ENCODE results near the gene TWNK.

Gene TWNK

GRCh38 chr10:100978121-100978900 lies 9.0 kb upstream of the TWNK start:
- no peak overlapping the region for H2AFZ ChIP-seq (ENCODE audit: low read length)
- H3K4me2 ChIP-seq (ENCODE audit: low read length) = no peak overlapping the region
- H3K27ac ChIP-seq (ENCODE audit: low read depth, low read length, poor library complexity, severe bottlenecking) = no peak overlapping the region
- no peaks in the 10 kb centered on the region for H3K27me3 ChIP-seq (ENCODE audit: insufficient read depth, low read length)
- no peaks in the 10 kb centered on the region for H3K9me2 ChIP-seq (ENCODE audit: low read depth, low read length)
- H3K4me1 ChIP-seq (ENCODE audit: insufficient read depth, low read length, severe bottlenecking) = no peaks in the 10 kb centered on the region
- H3K4me3 ChIP-seq (ENCODE audit: low read depth, low read length, poor library complexity, severe bottlenecking) = no peak overlapping the region
- no peak for TF ChIP-seq CTCF (IDR thresholded peaks at IDR 0.05; ENCODE audit: low read length)
- TF ChIP-seq EZH2 (IDR thresholded peaks at IDR 0.05; ENCODE audit: borderline replicate concordance, low read length) = no peak
- H3K36me3 ChIP-seq (ENCODE audit: insufficient read depth, low read length) = no peaks in the 10 kb centered on the region
- H3F3A ChIP-seq (ENCODE audit: insufficient read depth, low read length) = no peaks in the 10 kb centered on the region
- no peak overlapping the region for H3K9ac ChIP-seq (ENCODE audit: low read length)
- no peaks in the 10 kb centered on the region for H3K79me2 ChIP-seq (ENCODE audit: insufficient read depth, low read length)
- no peaks in the 10 kb centered on the region for H3K9me3 ChIP-seq (ENCODE audit: low read length)
- H4K20me1 ChIP-seq (ENCODE audit: insufficient read depth, low read length) = no peaks in the 10 kb centered on the region

GRCh38 chr10:100978901-100979195 lies 8.5 kb upstream of the TWNK start:
- Histone ChIP-seq H2AFZ (ENCODE audit: low read length) (no peak overlapping the region), H3K9ac (ENCODE audit: low read length) (no peak overlapping the region), H3K27ac (ENCODE audit: low read depth, low read length, poor library complexity, severe bottlenecking) (no peak overlapping the region), H3K9me3 (ENCODE audit: low read length) (no peaks in the 10 kb centered on the region), H3K4me1 (ENCODE audit: insufficient read depth, low read length, severe bottlenecking) (no peaks in the 10 kb centered on the region), H3K79me2 (ENCODE audit: insufficient read depth, low read length) (no peaks in the 10 kb centered on the region), H3K4me2 (ENCODE audit: low read length) (no peak overlapping the region), H3K27me3 (ENCODE audit: insufficient read depth, low read length) (no peaks in the 10 kb centered on the region), H3K4me3 (ENCODE audit: low read depth, low read length, poor library complexity, severe bottlenecking) (no peak overlapping the region), H3F3A (ENCODE audit: insufficient read depth, low read length) (no peaks in the 10 kb centered on the region), H3K36me3 (ENCODE audit: insufficient read depth, low read length) (no peaks in the 10 kb centered on the region), H3K9me2 (ENCODE audit: low read depth, low read length) (no peaks in the 10 kb centered on the region), H4K20me1 (ENCODE audit: insufficient read depth, low read length) (no peaks in the 10 kb centered on the region)
- no peak for TF ChIP-seq CTCF (IDR thresholded peaks at IDR 0.05; ENCODE audit: low read length)
- no peak for TF ChIP-seq EZH2 (IDR thresholded peaks at IDR 0.05; ENCODE audit: borderline replicate concordance, low read length)

GRCh38 chr10:100979791-100980272 lies 7.5 kb upstream of the TWNK start:
- H3F3A ChIP-seq (ENCODE audit: insufficient read depth, low read length) = no peaks in the 10 kb centered on the region
- H3K9me2 ChIP-seq (ENCODE audit: low read depth, low read length) = no peaks in the 10 kb centered on the region
- H3K4me1 ChIP-seq (ENCODE audit: insufficient read depth, low read length, severe bottlenecking) = no peaks in the 10 kb centered on the region
- no peaks in the 10 kb centered on the region for H3K79me2 ChIP-seq (ENCODE audit: insufficient read depth, low read length)
- H3K36me3 ChIP-seq (ENCODE audit: insufficient read depth, low read length) = no peaks in the 10 kb centered on the region
- H3K9me3 ChIP-seq (ENCODE audit: low read length) = no peaks in the 10 kb centered on the region
- H4K20me1 ChIP-seq (ENCODE audit: insufficient read depth, low read length) = no peaks in the 10 kb centered on the region
- H3K27ac ChIP-seq (ENCODE audit: low read depth, low read length, poor library complexity, severe bottlenecking) = no peak overlapping the region
- TF ChIP-seq EZH2 (IDR thresholded peaks at IDR 0.05; ENCODE audit: borderline replicate concordance, low read length) = no peak
- H3K9ac ChIP-seq (ENCODE audit: low read length) = no peak overlapping the region
- H3K4me2 ChIP-seq (ENCODE audit: low read length) = no peak overlapping the region
- no peaks in the 10 kb centered on the region for H3K27me3 ChIP-seq (ENCODE audit: insufficient read depth, low read length)
- H3K4me3 ChIP-seq (ENCODE audit: low read depth, low read length, poor library complexity, severe bottlenecking) = no peak overlapping the region
- no peak overlapping the region for H2AFZ ChIP-seq (ENCODE audit: low read length)

- H3K9me3 ChIP-seq (ENCODE audit: low read length) = no peaks in the 10 kb centered on the region
- H3F3A ChIP-seq (ENCODE audit: insufficient read depth, low read length) = no peaks in the 10 kb centered on the region
- no peak overlapping the region for H3K9ac ChIP-seq (ENCODE audit: low read length)
- H3K36me3 ChIP-seq (ENCODE audit: insufficient read depth, low read length) = no peaks in the 10 kb centered on the region
- no peak overlapping the region for H2AFZ ChIP-seq (ENCODE audit: low read length)
- no peaks in the 10 kb centered on the region for H4K20me1 ChIP-seq (ENCODE audit: insufficient read depth, low read length)
- H3K27ac ChIP-seq (ENCODE audit: low read depth, low read length, poor library complexity, severe bottlenecking) = no peak overlapping the region
- H3K27me3 ChIP-seq (ENCODE audit: insufficient read depth, low read length) = no peaks in the 10 kb centered on the region
- no peak overlapping the region for H3K4me2 ChIP-seq (ENCODE audit: low read length)
- no peaks in the 10 kb centered on the region for H3K9me2 ChIP-seq (ENCODE audit: low read depth, low read length)
- H3K79me2 ChIP-seq (ENCODE audit: insufficient read depth, low read length) = no peaks in the 10 kb centered on the region
- H3K4me3 ChIP-seq (ENCODE audit: low read depth, low read length, poor library complexity, severe bottlenecking) = no peak overlapping the region
- H3K4me1 ChIP-seq (ENCODE audit: insufficient read depth, low read length, severe bottlenecking) = no peaks in the 10 kb centered on the region
- TF ChIP-seq CTCF (IDR thresholded peaks at IDR 0.05; ENCODE audit: low read length) = no peak
- TF ChIP-seq EZH2 (IDR thresholded peaks at IDR 0.05; ENCODE audit: borderline replicate concordance, low read length) = no peak
Observed at GRCh38 chr10:100980311-100980710, 7.0 kb upstream of the TWNK start.

Data from OCI-LY1 (cell line).